ENCODE results near the gene MITF. TPM values are rescaled to one million over a fixed set of nuclear protein-coding genes. Genes with fewer than 3 reads are reported as not detected.

Gene MITF
- polyA plus RNA-seq, 1 experiment, result 30.9 TPM

DNA sequence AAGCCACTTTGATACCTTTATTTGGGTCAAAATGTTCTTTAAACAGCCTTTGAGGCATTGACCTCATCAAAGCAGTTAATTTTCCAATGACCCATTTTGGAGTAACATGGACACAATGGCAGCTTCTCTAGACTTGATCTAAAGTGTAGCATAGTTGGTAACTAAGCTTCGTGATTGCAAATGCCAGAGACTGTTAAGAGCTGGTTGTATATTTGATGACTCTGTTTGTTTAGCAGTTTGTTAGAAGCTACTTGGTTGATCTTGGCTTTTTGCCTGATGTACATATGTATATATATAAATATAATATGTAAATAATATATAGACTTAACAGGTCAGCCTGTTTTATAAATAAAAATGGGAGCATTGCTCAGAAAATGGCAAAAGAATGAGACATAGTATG lies 68.4 kb downstream of the MITF start:
- CTCF ChIA-PET, result interaction anchor here (0.9 to 1.2 kb wide), 2 partner anchors 9 to 15 kb away, joined by 3 to 6 read pairs; no protein-coding TSS in a partner anchor
- DNase-seq (ENCODE audit: low read depth), result no peak
- TF ChIP-seq, protein P1, sequence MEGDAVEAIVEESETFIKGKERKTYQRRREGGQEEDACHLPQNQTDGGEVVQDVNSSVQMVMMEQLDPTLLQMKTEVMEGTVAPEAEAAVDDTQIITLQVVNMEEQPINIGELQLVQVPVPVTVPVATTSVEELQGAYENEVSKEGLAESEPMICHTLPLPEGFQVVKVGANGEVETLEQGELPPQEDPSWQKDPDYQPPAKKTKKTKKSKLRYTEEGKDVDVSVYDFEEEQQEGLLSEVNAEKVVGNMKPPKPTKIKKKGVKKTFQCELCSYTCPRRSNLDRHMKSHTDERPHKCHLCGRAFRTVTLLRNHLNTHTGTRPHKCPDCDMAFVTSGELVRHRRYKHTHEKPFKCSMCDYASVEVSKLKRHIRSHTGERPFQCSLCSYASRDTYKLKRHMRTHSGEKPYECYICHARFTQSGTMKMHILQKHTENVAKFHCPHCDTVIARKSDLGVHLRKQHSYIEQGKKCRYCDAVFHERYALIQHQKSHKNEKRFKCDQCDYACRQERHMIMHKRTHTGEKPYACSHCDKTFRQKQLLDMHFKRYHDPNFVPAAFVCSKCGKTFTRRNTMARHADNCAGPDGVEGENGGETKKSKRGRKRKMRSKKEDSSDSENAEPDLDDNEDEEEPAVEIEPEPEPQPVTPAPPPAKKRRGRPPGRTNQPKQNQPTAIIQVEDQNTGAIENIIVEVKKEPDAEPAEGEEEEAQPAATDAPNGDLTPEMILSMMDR (IDR thresholded peaks at IDR 0.05; ENCODE audit: insufficient read depth, low read depth, low read length), result no peak
- POLR2A ChIA-PET, result no interaction called here
- Histone ChIP-seq H3K36me3 (ENCODE audit: control insufficient read depth, insufficient read depth, low read length) (no peaks in the 10 kb centered on the region), H3K4me3 (ENCODE audit: low read depth, low read length) (no peak overlapping the region), H3K27me3 (ENCODE audit: control insufficient read depth, insufficient read depth, low read length) (no peaks in the 10 kb centered on the region)

DNA sequence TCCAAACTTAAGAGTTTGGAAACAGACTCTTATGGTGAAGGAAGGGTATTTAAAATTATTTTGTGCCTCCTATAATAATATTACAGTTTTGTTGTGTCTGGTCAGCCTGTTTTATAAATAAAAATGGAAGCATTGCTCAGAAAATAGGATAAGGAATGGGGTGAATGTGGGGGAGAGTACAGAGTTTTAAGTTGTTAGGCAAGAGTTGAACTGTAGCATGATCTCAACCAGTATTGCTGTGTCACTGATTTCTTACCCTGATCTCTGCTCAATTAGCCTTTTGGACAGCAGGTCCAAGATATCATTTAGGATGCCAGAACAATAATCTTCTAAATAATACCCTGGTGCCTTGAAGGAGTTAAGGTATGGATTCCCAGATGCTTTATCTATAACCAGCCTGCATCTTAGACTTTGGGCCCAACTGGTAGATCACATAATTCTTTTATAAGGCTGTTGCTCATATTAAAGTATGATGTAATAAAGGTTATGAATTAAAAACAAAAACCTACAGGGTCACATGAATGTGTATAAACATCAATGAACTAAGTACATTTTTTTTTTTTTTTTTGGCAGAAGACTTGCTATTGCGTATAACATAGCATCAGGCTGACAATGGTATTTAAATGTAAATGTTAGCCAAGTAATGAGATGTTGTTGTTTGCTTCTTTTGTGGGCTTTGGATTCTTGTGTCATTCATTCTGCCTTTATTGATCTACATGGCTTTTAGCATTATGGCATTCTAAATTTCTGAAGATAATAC lies 70.0 kb downstream of the MITF start:
- H3K27me3 ChIP-seq (ENCODE audit: control insufficient read depth, insufficient read depth, low read length), result no peaks in the 10 kb centered on the region
- TF ChIP-seq, protein P1 (IDR thresholded peaks at IDR 0.05; ENCODE audit: insufficient read depth, low read depth, low read length), result no peak
- ChIA-PET CTCF (no interaction called here), POLR2A (no interaction called here)
- H3K4me3 ChIP-seq (ENCODE audit: low read depth, low read length), result no peak overlapping the region
- no peaks in the 10 kb centered on the region for H3K36me3 ChIP-seq (ENCODE audit: control insufficient read depth, insufficient read depth, low read length)
- DNase-seq (ENCODE audit: low read depth), result no peak

DNA sequence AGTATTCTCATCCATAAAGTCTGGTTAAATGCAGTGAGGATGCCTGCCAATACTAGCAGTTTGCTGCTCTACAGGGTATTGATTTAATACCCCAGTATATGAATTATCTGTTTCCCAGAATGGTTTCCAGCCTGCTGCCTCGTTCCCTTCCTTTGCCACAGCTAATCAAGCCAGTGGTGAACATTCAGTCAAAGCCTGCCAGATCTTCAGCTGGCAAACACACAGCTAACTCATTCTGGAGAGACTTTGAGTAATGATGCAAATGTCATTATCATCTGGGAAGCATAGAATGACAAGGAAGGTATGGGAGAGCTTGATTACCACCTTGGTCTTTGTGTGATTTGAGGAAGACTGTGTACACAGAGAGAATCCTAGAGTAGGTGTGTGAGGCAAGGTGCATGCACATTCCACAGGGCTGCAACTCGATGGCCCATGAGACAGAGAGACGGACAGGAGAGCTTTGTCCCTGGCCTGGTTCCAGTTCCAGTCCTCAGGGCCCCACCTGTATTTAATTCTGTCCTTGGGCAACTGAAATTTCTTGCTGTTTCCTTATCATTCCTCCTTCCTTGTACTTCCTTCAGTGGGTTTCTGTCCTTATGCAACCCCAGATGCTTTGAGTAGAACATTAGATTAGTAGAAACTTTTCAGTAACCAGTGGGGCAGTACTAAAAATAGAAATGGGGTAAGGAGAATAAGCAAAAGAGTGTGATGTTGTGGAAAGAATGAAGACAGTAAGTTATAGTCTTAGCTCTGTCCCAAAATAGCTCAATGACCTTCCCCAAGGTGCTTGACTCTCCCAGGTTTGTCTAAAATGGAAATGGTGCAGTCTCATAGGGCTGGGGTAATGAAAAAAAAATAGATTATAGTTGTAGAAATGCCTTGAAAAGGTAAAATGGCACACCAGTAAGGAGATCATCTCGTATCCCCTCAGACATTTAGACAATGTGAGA lies 72.5 kb downstream of the MITF start:
- no peak overlapping the region for H3K4me3 ChIP-seq (ENCODE audit: low read depth, low read length)
- TF ChIP-seq, protein P1 (IDR thresholded peaks at IDR 0.05; ENCODE audit: insufficient read depth, low read depth, low read length), result no peak
- ChIA-PET POLR2A (no interaction called here), CTCF (interaction anchor here (0.8 to 2.3 kb wide), 4 partner anchors 20 to 660 kb away, joined by 3 to 8 read pairs (median 3); no protein-coding TSS in a partner anchor)
- no peak for DNase-seq (ENCODE audit: low read depth)
- H3K27me3 ChIP-seq (ENCODE audit: control insufficient read depth, insufficient read depth, low read length), result no peaks in the 10 kb centered on the region
- H3K36me3 ChIP-seq (ENCODE audit: control insufficient read depth, insufficient read depth, low read length), result no peaks in the 10 kb centered on the region

DNA sequence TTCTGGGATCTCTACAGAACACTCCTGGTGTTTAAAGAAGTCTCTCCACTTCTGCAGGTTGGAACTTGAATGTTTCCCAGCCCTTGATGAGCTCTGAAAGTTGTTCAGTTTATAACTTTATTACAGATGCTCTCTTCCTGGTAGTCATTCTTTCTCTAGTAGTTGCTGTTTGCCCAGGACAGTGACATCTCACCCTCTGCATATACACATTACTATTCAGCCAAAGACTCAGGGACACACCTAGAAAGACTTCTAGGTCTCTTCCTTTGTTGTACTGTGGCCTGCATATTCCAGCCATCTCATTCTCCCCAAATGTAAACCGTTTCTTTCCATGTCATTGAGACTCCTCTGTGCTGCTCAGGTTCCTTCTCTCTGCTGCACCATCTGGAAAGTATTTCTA lies 76.7 kb downstream of the MITF start:
- POLR2A ChIA-PET, result no interaction called here
- CTCF ChIA-PET, result interaction anchor here (0.9 kb wide), 1 partner anchor 9 kb away, joined by 3 read pairs; no protein-coding TSS in a partner anchor

More for the DNA sequence above, 76.7 kb downstream of the MITF start:
- TF ChIP-seq, protein P1 (IDR thresholded peaks at IDR 0.05; ENCODE audit: insufficient read depth, low read depth, low read length), result no peak
- no peak for DNase-seq (ENCODE audit: low read depth)
- H3K4me3 ChIP-seq (ENCODE audit: low read depth, low read length), result no peak overlapping the region
- H3K36me3 ChIP-seq (ENCODE audit: control insufficient read depth, insufficient read depth, low read length), result no peaks in the 10 kb centered on the region
- no peaks in the 10 kb centered on the region for H3K27me3 ChIP-seq (ENCODE audit: control insufficient read depth, insufficient read depth, low read length)
